ENCODE data around the gene SLC25A11.
A peak's percentile ranks its signal among the peaks of the same experiment; 100 is the strongest.

SLC25A11 gene

GRCh38 chr17:4966844-4967538 is 27.1 kb upstream of the SLC25A11 start:
- peak; percentile 97 for DNase-seq

GRCh38 chr17:4965311-4965986 is 25.6 kb upstream of the SLC25A11 start:
- DNase-seq = no peak

GRCh38 chr17:4960279-4960922 is 20.6 kb upstream of the SLC25A11 start:
- DNase-seq = no peak

DNA sequence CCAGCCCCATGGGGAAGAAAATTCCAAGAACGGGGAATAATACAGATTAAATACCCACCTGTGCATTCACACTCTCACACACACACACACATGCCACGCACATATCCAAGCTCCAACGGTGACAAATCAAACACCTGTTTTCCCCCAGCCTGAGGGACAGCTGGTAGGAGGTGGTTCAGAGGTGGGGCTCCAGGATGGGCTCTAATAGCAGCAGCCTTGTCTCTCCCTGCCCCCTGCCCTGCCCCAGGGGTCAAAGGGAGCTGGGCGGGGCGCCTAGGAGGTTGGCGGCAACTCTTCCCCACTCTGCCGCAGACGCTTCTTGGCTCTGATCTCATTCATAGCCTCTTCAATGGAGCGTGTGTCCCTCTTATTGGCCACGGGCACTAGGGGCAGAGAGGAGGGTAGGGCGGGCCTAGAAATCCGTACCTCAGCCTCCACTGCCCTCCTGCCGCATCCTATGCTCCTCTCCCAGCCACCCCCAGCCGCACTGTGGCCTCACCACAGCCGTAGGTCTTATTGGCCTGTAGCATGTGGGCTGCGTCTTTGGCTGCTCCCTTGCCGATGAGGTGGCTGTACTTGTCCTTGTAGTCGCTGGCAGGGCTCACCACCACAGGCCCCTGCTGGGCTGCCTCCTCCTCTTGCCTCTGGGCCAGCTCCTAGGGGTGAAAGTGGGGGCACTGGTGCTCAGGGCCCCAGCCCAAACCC is 19.6 kb upstream of the SLC25A11 start:
- no peak for DNase-seq

- DNase-seq = no peak
Measured at GRCh38 chr17:4958102-4958501, 18.3 kb upstream of the SLC25A11 start.

DNA sequence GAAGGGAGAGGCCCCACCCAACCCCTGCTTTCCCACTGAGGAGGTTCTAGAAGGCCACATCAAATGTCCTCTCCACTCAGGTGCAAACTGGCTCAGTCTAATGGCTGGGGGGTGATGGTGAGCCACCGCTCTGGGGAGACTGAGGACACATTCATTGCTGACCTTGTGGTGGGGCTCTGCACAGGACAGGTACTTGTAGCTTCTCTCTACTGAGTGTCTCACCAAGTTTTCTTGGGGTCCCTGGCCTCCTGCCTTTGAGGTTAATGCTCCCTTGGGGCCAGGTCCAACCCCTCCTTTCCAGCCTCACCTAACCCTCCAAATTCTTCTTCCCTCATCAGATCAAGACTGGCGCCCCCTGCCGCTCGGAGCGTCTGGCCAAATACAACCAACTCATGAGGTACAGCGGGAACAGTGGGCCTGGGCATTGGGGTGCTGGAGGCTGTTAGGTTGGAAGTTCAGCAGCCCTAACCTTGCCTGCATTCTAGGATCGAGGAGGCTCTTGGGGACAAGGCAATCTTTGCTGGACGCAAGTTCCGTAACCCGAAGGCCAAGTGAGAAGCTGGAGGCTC is 16.7 kb upstream of the SLC25A11 start:
- no peak for DNase-seq

- no peak for DNase-seq
Measured at GRCh38 chr17:4955091-4955490, 15.2 kb upstream of the SLC25A11 start.

- no peak for DNase-seq
Measured at GRCh38 chr17:4953451-4953961, 13.7 kb upstream of the SLC25A11 start.

DNA sequence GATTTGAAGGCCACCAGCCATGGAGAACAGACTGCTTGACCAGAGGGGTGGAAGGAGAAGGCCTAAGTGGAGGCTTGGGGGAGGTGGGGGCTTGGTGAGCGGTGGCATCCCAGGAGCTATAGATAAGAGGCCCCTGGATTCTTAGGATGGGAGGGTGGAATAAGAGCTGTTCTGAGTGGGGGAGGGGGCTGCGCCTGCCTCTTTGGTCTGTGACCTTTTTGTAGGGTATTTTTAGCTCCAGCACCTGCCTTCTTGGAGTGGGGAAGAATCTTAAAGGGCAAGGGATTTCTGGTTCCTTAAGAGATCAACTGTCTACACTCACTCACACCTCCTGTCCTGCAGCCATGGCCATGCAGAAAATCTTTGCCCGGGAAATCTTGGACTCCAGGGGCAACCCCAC is 11.6 kb upstream of the SLC25A11 start:
- no peak for DNase-seq

- peak; percentile 28 for DNase-seq
Measured at GRCh38 chr17:4950746-4951204, 10.9 kb upstream of the SLC25A11 start, which contains the start of gene ENO3. ENO3 (plus strand) TSS chr17:4951119; CDS start chr17:4951830, 711 bp downstream.

DNA sequence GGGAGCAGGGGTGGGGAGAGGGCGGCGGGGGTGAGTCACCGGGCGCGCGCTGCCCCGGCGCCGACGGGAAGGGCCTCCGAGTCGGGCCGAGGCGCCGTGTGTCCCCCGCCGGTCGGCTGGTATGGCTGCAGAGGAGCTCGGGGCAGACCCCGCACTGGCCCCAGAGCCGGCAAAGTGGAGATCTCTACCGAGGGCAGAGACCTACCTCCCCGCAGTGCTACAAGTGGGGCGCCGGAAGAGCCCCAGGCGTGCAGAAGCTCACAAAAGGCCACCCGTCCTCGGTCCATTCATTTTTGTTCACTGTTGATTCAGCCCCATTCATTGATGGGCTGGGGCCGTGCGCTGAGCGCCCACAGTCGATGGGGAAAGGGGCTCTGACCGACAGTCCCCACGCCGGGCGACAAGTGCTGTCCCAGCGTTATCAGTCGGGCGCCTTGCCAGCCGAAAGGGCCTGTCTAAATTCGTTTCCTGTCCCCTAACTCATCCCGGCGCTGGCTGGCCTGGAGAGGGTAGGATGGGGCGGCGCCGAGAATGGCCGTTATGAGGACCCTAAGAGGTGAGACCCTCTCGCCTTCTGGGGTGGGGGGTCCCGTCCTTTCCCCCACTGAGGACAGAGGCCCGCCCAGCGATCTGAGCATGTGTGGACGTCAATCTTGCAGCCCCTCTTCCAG is 10.4 kb upstream of the SLC25A11 start:
- no peak for DNase-seq

- DNase-seq = peak; percentile 81
Measured at GRCh38 chr17:4949321-4950074, 9.7 kb upstream of the SLC25A11 start.

GRCh38 chr17:4948931-4949320 is 9.1 kb upstream of the SLC25A11 start:
- peak; percentile 91 for DNase-seq

GRCh38 chr17:4948166-4948930 is 8.5 kb upstream of the SLC25A11 start, which contains the start of gene PFN1:
PFN1 (minus strand) TSS chr17:4948530; CDS start chr17:4948394, 136 bp downstream.
- peak; percentile 86 for DNase-seq

GRCh38 chr17:4947411-4948165 is 7.7 kb upstream of the SLC25A11 start:
- DNase-seq = peak; percentile 61

DNA sequence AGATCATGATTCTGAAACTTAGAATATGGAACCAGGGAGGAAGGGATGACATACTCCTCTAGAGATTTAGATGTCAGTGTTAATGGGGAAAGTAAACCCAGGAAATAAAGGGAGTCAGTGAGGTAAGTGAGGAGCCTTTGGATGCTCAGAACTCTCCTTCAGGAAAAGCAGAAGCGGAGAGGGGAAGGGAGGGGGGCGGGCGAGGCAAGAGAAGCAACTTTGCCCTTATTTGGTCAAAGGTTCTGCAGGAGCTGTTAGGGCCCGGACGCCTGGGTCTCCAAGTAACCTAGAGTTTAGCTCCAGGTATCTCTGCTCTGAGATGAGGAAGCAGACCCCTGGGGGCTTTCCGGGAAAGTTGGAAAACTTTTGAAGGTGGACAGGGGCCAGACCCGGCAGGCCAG is 7.2 kb upstream of the SLC25A11 start:
- DNase-seq = no peak

DNA sequence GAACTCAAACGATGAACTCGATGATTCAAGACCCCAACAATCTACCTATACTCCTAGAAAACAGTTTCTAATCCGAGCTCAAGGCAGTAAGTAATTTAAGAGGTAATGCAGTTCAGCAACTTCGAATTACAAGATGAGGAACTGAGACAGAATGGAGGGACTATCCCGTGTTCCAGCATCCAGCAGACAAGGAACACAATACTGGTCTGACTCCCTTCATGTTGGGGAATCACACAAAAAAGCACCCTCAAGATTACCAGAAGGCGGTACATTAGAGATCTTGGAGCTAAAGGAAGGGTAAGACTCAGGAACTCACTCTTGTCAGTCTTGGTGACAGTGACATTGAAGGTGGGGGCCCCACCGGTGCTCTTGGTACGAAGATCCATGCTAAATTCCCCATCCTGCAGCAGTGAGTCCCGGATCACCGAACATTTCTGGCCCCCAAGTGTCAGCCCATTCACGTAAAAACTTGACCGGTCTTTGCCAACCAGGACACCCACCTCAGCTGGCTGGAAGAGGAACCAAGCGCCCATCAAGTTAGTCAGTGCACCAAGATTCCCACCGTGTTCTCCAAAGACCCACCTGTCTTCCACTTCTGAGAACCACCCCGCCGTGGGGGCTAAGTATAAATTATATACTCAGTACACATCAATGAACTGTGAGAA is 6.6 kb upstream of the SLC25A11 start:
- DNase-seq = no peak

DNA sequence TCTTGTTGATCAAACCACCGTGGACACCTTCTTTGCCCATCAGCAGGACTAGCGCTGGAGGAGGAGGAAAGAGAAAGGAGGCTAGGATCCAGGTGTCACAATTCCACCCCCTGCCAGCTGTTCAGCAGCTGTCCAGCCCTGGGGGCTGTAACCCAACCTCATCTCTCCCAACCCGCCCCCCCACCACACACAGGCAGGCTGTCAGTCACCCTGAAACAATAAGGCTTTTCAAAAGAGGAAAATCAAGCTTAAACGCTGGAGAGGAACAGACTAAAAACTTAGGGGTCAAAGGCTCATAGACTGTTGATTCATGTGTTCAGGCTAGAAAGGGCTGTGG is 6.1 kb upstream of the SLC25A11 start:
- peak; percentile 27 for DNase-seq
